GM12801 (cell line): ENCODE measurements around the gene AHCYL2.

Experiments
- TF ChIP-seq, protein P1 (sequence below): IDR thresholded peaks from one replicate; pipeline ENCODE4 v1.5.1; 2011; ENCODE audit warnings: control low read depth; ENCODE audit not compliant: insufficient read length; ENCODE audit errors: extremely low read depth

The AHCYL2 gene

DNA sequence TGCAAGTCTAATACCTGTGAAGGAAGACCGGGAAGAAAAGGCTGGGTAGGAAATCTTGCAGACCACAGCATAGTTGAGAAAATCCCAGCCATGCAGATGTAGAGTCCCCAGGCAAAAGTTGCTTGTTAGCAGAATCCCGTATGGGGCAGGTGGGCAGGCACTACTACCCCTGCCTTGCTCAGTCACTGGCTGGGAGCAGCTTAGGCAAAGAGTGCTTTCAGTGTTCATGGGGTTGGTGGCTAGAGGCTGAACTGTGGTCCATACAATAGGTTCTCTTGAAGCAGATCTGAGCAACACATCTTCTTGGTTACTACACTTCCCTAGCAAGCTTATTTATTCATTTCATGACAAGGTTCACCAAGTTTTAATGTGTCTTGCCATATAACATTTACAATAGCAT, 92.6 kb downstream of the AHCYL2 start:
- TF ChIP-seq, protein P1, sequence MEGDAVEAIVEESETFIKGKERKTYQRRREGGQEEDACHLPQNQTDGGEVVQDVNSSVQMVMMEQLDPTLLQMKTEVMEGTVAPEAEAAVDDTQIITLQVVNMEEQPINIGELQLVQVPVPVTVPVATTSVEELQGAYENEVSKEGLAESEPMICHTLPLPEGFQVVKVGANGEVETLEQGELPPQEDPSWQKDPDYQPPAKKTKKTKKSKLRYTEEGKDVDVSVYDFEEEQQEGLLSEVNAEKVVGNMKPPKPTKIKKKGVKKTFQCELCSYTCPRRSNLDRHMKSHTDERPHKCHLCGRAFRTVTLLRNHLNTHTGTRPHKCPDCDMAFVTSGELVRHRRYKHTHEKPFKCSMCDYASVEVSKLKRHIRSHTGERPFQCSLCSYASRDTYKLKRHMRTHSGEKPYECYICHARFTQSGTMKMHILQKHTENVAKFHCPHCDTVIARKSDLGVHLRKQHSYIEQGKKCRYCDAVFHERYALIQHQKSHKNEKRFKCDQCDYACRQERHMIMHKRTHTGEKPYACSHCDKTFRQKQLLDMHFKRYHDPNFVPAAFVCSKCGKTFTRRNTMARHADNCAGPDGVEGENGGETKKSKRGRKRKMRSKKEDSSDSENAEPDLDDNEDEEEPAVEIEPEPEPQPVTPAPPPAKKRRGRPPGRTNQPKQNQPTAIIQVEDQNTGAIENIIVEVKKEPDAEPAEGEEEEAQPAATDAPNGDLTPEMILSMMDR: no peak

DNA sequence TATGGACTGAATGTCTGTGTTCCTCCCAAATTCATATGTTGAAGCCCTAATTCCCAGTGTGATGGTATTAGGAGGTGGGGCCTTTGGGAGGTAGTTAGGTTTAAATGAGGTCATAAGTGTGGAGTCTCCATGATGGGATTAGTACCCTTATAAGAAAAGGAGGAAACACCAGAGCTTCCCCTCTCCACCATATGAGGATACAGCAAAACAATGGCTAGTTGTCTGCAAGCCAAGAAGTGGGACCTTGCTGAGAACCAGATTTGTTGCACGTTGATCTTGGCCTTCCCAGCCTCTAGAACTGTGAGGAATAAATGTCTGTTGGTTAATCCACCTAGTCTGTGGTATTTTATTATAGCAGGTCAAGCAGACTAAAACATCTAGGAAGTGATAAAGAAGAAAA, 102.2 kb downstream of the AHCYL2 start:
- TF ChIP-seq, protein P1: no peak

DNA sequence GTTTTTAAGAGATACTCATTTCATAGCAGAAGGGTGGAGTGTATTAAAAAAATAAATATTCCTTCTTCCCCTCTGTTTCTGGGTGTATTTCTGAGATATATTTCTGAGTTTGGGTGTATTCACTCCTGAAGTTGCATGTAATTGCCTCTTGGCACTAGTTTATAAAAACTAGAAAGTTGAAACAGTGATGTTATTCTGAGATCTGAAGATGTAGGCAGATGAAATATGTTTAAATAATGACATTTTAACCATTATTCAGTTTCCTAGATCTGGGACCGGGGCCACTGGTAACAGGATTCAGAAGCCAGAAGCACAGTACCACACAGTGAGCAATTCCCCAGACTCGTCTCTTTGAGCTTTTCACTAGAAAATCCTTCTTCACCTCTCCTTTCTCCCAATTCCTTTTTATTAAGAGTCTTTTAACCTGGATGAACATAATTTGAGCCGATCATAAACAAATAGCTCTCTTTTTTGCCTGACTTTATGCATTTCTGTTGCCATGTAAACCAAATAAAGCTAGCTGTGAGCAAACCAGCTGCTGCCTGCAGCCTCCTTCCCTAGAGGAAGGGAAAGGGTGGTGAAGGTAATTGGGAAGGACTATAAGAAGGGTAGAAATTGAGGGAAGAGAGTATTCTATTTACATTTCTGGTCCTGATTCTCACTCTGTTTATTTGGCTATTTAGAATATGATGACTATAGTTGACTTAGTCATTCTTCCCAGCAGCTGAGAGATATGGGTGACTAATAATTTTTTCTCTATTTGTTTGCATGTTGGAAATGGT, 107.6 kb downstream of the AHCYL2 start:
- TF ChIP-seq, protein P1: no peak

GRCh38 chr7:129334473-129334872, 109.6 kb downstream of the AHCYL2 start:
- TF ChIP-seq, protein P1: no peak

DNA sequence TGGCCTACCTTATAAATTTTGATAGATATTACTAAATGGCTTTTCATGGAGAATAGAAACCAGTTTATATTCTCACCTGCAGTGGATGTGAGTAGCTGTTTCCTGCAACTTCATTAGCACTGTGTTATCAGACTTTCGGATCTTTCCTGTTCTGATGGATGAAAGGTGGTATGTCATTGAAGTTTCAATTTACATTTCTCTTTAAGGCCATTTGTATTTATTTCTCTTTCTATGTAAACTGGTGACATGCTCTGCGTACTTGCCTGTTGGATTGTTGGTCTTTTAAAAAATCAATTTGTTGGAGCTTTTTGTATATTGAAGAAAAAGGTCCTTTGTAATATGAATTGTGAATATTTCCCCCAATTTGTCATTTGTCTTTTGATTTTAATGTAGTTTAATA, 113.6 kb downstream of the AHCYL2 start:
- TF ChIP-seq, protein P1: no peak

- TF ChIP-seq, protein P1: no peak
Observed at GRCh38 chr7:129341212-129341611, 116.4 kb downstream of the AHCYL2 start.

DNA sequence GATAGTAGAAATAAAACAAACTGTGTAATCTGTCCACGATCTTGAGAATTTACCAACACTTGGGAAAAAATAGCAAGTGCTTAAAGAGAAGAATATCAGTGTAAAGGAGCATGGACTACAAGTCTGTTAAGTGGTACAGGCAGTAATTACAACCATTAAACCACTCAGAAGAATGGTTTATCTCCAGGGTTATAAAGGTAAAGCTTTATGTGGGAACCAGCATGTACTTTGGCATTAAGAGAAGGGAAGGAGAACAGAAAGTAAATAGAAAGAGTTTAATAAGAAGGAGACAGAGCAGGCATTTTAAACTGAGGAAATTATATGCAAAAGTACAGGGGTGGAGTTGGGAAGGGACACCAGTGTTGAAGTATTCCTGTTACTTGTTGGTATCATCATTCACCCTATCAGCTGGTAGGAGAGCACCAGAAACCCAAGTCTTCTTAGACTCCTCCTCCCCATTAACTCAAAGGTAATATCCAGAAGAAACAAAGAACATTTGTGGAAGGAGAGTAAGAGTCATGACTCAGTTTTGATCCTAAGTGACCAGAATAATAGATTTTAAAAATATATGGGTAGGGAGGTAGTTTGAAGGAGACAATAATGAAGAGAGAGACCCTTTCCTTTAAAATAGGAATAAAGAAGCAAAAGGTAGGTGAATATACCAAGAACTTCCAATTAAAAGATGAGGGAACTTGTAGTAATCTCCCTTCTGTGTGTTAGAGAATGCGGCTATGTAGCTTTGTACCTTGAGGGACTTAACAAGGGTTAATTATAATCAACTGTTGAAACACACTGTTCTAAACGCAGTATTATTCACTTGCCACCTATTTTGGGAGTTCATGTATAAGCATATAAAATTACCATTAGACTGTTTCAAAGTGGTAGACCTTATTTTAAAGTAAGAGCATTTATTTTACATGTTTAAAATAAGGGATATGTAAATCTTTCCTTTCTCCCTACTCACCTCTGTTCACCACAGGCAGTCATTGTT, 117.3 kb downstream of the AHCYL2 start:
- TF ChIP-seq, protein P1: no peak
